NT2/D1 (cell line): ENCODE measurements around the gene TGM2.

ENCODE experiments used
- SUZ12 ChIP-seq: IDR thresholded peaks from 2 replicates; pipeline ENCODE4 v1.6.1; 2011; ENCODE audit not compliant: insufficient read length, insufficient read depth; ENCODE audit errors: extremely low read depth
- ZNF274 ChIP-seq: IDR thresholded peaks from 2 replicates; pipeline ENCODE4 v1.6.1; 2011; ENCODE audit warnings: mild to moderate bottlenecking, low read depth, low read length

GRCh38 chr20:38180781-38181180, 15.7 kb upstream of the TGM2 start:
- no peak for TF ChIP-seq ZNF274
- TF ChIP-seq SUZ12: no peak
